22Rv1 (cell line): ENCODE results near the gene KIFC3.

Source experiments
- ZFX ChIP-seq: fragments of 450-650 bp; IDR thresholded peaks from 2 replicates; pipeline ENCODE4 v1.6.1; 2017; ENCODE audit warnings: antibody characterized with exemption, borderline replicate concordance
- TF ChIP-seq, protein P1 (sequence below): fragments of 450-650 bp; IDR thresholded peaks from 2 replicates; pipeline ENCODE4 v1.5.1; 2017; ENCODE audit warnings: mild to moderate bottlenecking

DNA sequence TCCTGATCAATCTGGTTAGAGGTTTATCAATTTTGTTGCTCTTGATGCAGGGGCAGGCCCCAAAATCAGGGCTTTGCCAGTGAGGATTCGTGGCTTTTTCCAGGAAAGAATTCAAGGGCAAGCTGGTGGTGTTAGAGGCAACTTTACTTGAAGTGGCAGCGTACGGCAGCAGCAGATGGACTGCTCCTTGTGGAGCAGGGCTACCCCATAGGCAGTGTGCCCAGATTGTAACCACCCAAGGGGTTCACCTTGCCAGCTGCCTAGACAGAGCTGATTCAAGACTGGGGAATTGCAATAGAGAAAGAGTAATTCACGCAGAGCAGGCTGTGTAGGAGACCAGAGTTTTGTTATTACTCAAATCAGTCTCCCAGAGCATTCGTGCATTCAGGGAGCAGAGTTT is 90.9 kb downstream of the KIFC3 start:
- TF ChIP-seq, protein P1, sequence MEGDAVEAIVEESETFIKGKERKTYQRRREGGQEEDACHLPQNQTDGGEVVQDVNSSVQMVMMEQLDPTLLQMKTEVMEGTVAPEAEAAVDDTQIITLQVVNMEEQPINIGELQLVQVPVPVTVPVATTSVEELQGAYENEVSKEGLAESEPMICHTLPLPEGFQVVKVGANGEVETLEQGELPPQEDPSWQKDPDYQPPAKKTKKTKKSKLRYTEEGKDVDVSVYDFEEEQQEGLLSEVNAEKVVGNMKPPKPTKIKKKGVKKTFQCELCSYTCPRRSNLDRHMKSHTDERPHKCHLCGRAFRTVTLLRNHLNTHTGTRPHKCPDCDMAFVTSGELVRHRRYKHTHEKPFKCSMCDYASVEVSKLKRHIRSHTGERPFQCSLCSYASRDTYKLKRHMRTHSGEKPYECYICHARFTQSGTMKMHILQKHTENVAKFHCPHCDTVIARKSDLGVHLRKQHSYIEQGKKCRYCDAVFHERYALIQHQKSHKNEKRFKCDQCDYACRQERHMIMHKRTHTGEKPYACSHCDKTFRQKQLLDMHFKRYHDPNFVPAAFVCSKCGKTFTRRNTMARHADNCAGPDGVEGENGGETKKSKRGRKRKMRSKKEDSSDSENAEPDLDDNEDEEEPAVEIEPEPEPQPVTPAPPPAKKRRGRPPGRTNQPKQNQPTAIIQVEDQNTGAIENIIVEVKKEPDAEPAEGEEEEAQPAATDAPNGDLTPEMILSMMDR = no peak
- TF ChIP-seq ZFX = no peak
